Transverse colon (tissue), 4 donors: ENCODE results near the gene CCR5AS.

Experiments
- DNase-seq: peaks from one replicate; pipeline ENCODE4 v3.0.0-alpha.2; 2019
- H3K27ac ChIP-seq, 4 donors: fragments of 200-600 bp; sonication (generic); 2 replicates each; pipeline ENCODE4 v1.5.1; 2016 to 2018; ENCODE audit warnings: inconsistent platforms in 4 of 4
- H3K27me3 ChIP-seq: fragments of 200-600 bp; sonication (generic); 2 replicates; pipeline ENCODE4 v1.5.1; 2017; ENCODE audit warnings: inconsistent platforms
- H3K36me3 ChIP-seq, 4 donors: fragments of 200-600 bp; sonication (generic); 2 replicates each; pipeline ENCODE4 v1.5.1; 2017 to 2019; ENCODE audit warnings: inconsistent platforms in 4 of 4
- H3K4me1 ChIP-seq, 4 donors: fragments of 200-600 bp; sonication (generic); 2 replicates each; pipeline ENCODE4 v1.5.1; 2017 to 2020; ENCODE audit warnings: inconsistent platforms in 4 of 4
- H3K4me3 ChIP-seq, 4 donors: fragments of 200-600 bp; sonication (generic); 1 replicate in 1 of 4; 2 replicates in 3 of 4; pipeline versions ENCODE4 v1.5.1 to v1.6.1; 2017 to 2019; ENCODE audit warnings: inconsistent platforms in 4 of 4
- H3K9me3 ChIP-seq, 2 donors: fragments of 200-600 bp; sonication (generic); 2 replicates each; pipeline ENCODE4 v1.5.1; 2017 to 2019; ENCODE audit warnings: inconsistent platforms in 2 of 2
- CTCF ChIP-seq, 5 experiments: fragments of 200-600 bp in 3 of 5; fragments of 450-650 bp in 2 of 5; sonication (generic) in 3 of 5; IDR thresholded peaks; 1 replicate in 2 of 5; 2 replicates in 3 of 5; pipeline ENCODE4 v1.5.1; 2016 to 2017; ENCODE audit warnings: antibody characterized with exemption in 5 of 5, inconsistent platforms in 3 of 5, mild to moderate bottlenecking in 2 of 5, moderate library complexity in 1 of 5
- EP300 ChIP-seq: sonication (generic); formaldehyde crosslinking; IDR thresholded peaks from one replicate; pipeline ENCODE4 v1.6.1; 2017; ENCODE audit warnings: antibody characterized with exemption, low read depth
- POLR2A ChIP-seq: fragments of 450-650 bp; IDR thresholded peaks from one replicate; pipeline ENCODE4 v1.6.1; 2016; ENCODE audit warnings: antibody characterized with exemption, mild to moderate bottlenecking, moderate library complexity
- POLR2AphosphoS5 ChIP-seq, 3 donors: sonication (generic); formaldehyde crosslinking; IDR thresholded peaks; one replicate each; pipeline ENCODE4 v1.6.1; 2016; ENCODE audit warnings: antibody characterized with exemption in 3 of 3
- WGBS, 2 donors: methylation state at CpG; one replicate each; pipeline ENCODE4 v1.1.5; 2018; ENCODE audit warnings: low coverage in 1 of 2; 5-methylcytosine and 5-hydroxymethylcytosine counted together
- in situ Hi-C, 4 donors: fragments of 200-750 bp; cut with MboI; loops; one replicate each; pipeline versions ENCODE4 v1.15.0 to v1.15.1; 2017; ENCODE audit warnings: low sequenced_read_pairs in 3 of 4, low pct_ligation_motif_present in 1 of 4, low pct_unique_long_range_greater_than_20kb in 1 of 4
- intact Hi-C: fragments of 100-400 bp; cut with DNase I; formaldehyde crosslinking; loops from one replicate; pipeline ENCODE4 v1.15.1; 2023; ENCODE audit warnings: low total_unique reads

Gene CCR5AS

GRCh38 chr3:46361408-46362283 is 45.2 kb downstream of the CCR5AS start:
- in situ Hi-C loops, result loop anchor here (10.0 to 25.0 kb wide), 5 partner anchors 77 to 424 kb away; partner anchors contain the start of gene CXCR6 (in 2 of the 4)
- Histone ChIP-seq H3K4me1 (peaks cover 0 to 19% (median 0%) of the 10 kb centered on the region in 4 donors), H3K27me3 (no peaks in the 10 kb centered on the region), H3K4me3 (no peak overlapping the region), H3K9me3 (no peaks in the 10 kb centered on the region), H3K27ac (peak overlapping the region; percentile 14 to 34 (median 22)), H3K36me3 (no peaks in the 10 kb centered on the region)
- no peak for TF ChIP-seq POLR2A
- no peak for TF ChIP-seq EP300
- TF ChIP-seq POLR2AphosphoS5 (IDR thresholded peaks at IDR 0.05), result no peak
- no peak for TF ChIP-seq CTCF (IDR thresholded peaks at IDR 0.05)
- intact Hi-C loops, result no loop called here
- 60 to 65% methylated on average over 6 to 8 of the region's 8 CpGs for WGBS, 2 donors
- no peak for DNase-seq

DNA sequence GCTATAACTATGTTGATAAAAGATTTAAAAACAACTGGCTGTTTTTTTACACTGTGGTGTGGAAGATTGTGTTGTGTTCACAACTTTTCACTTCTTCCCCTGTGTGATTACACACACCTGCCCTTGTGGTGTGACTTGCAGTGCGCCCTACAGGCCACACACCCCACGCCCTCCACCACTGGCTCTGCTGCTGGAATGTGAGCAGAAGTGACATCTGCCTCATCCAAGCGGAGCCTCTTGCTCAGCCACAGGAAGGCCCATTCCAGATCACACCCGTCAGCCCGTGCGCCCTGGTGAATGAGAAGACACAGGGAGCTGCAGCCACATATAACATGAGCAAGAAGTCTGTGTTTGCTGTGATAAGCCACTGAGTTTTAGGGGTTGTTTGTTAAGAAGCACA is 46.0 kb downstream of the CCR5AS start:
- Histone ChIP-seq H3K9me3 (no peaks in the 10 kb centered on the region), H3K4me1 (peaks cover 0 to 19% (median 0%) of the 10 kb centered on the region in 4 donors), H3K4me3 (no peak overlapping the region), H3K27me3 (no peaks in the 10 kb centered on the region), H3K36me3 (no peaks in the 10 kb centered on the region), H3K27ac (peak overlapping the region; percentile 14 to 34 (median 22))
- no peak for DNase-seq
- intact Hi-C loops (no loop called here), in situ Hi-C loops (loop anchor here (10.0 to 25.0 kb wide), 5 partner anchors 76 to 424 kb away; partner anchors contain the start of gene CXCR6 (in 2 of the 4))
- TF ChIP-seq POLR2AphosphoS5 (IDR thresholded peaks at IDR 0.05) (no peak), CTCF (IDR thresholded peaks at IDR 0.05) (no peak), EP300 (no peak), POLR2A (no peak)
- WGBS, 2 donors, result 70% methylated on average over 6 of the region's 6 CpGs; no CpG with 5 or more reads in 1 of the 2 donors

DNA sequence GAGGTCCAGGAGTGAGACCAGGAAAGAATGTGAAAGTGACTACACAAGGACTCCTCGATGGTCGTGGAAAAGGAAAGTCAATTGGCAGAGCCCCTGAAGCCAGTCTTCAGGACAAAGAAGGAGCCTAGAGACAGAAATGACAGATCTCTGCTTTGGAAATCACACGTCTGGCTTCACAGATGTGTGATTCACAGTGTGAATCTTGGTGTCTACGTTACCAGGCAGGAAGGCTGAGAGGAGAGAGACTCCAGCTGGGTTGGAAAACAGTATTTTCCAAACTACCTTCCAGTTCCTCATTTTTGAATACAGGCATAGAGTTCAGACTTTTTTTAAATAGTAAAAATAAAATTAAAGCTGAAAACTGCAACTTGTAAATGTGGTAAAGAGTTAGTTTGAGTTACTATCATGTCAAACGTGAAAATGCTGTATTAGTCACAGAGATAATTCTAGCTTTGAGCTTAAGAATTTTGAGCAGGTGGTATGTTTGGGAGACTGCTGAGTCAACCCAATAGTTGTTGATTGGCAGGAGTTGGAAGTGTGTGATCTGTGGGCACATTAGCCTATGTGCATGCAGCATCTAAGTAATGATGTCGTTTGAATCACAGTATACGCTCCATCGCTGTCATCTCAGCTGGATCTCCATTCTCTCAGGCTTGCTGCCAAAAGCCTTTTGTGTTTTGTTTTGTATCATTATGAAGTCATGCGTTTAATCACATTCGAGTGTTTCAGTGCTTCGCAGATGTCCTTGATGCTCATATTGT is 47.0 kb downstream of the CCR5AS start:
- H3K27me3 ChIP-seq, result no peaks in the 10 kb centered on the region
- intact Hi-C loops, result no loop called here
- H3K27ac ChIP-seq, result peak overlapping the region in 3 of 4 donors; percentile 10 to 67 (median 14)
- WGBS, 2 donors, result 49 to 64% methylated on average over 11 of the region's 11 CpGs
- H3K4me3 ChIP-seq, result no peak overlapping the region
- H3K36me3 ChIP-seq, result no peaks in the 10 kb centered on the region
- peaks cover 0 to 19% (median 0%) of the 10 kb centered on the region in 4 donors for H3K4me1 ChIP-seq
- no peaks in the 10 kb centered on the region for H3K9me3 ChIP-seq
- TF ChIP-seq EP300 (no peak), POLR2A (no peak), POLR2AphosphoS5 (IDR thresholded peaks at IDR 0.05) (no peak), CTCF (IDR thresholded peaks at IDR 0.05) (no peak)
- DNase-seq, result no peak
- in situ Hi-C loops, result loop anchor here (10.0 to 25.0 kb wide), 5 partner anchors 75 to 423 kb away; partner anchors contain the start of gene CXCR6 (in 2 of the 4)

- Histone ChIP-seq H3K27ac (no peak overlapping the region), H3K9me3 (no peaks in the 10 kb centered on the region), H3K27me3 (no peaks in the 10 kb centered on the region), H3K4me1 (peaks cover 0 to 19% (median 0%) of the 10 kb centered on the region in 4 donors), H3K36me3 (no peaks in the 10 kb centered on the region), H3K4me3 (no peak overlapping the region)
- no peak for TF ChIP-seq CTCF (IDR thresholded peaks at IDR 0.05)
- TF ChIP-seq EP300, result no peak
- no peak for TF ChIP-seq POLR2A
- no peak for TF ChIP-seq POLR2AphosphoS5 (IDR thresholded peaks at IDR 0.05)
- DNase-seq, result no peak
- intact Hi-C loops, result no loop called here
- 72 to 80% methylated on average over 1 to 6 of the region's 6 CpGs for WGBS, 2 donors
- in situ Hi-C loops, result loop anchor here in 1 of 4 donors (25.0 kb wide), 2 partner anchors 271 to 421 kb away; partner anchors contain the start of gene CXCR6
These were observed 48.4 kb downstream of the CCR5AS start for GRCh38 chr3:46358466-46358865.
